Lung microvascular endothelial cell (primary cell): ENCODE data around the gene CHCHD4. TPM values are rescaled to one million over a fixed set of nuclear protein-coding genes. Genes with fewer than 3 reads are reported as not detected.
A peak's percentile ranks its signal among the peaks of the same experiment; 100 is the strongest.
"Not testable (repeated sequence)": the region's sequence is repeated elsewhere in the genome, so short reads cannot be mapped to it uniquely, and the experiment has no call there.

ENCODE experiments used
- DNase-seq, 2 donors: peaks; one replicate each; pipeline versions ENCODE4 v3.0.0 to v3.0.0-alpha.2; 2010; ENCODE audit warnings: low read depth in 2 of 2
- total RNA-seq: library from RNA; depleted of rRNA; stranded (reverse); fragments of >200 nt; gene quantifications from 2 replicates; pipeline ENCODE4 v1.2.1, GENCODE V29; 2014

Gene CHCHD4
- total RNA-seq, 1 donor from 2014 or later: 13.1 TPM

- DNase-seq: no peak
Measured at GRCh38 chr3:14135581-14135980, 10.9 kb upstream of the CHCHD4 start.

- DNase-seq: no peak
Measured at GRCh38 chr3:14134291-14134690, 9.6 kb upstream of the CHCHD4 start.

- peak in 1 of 2 donors; percentile 43 for DNase-seq
Measured at GRCh38 chr3:14133876-14134275, 9.2 kb upstream of the CHCHD4 start.

DNA sequence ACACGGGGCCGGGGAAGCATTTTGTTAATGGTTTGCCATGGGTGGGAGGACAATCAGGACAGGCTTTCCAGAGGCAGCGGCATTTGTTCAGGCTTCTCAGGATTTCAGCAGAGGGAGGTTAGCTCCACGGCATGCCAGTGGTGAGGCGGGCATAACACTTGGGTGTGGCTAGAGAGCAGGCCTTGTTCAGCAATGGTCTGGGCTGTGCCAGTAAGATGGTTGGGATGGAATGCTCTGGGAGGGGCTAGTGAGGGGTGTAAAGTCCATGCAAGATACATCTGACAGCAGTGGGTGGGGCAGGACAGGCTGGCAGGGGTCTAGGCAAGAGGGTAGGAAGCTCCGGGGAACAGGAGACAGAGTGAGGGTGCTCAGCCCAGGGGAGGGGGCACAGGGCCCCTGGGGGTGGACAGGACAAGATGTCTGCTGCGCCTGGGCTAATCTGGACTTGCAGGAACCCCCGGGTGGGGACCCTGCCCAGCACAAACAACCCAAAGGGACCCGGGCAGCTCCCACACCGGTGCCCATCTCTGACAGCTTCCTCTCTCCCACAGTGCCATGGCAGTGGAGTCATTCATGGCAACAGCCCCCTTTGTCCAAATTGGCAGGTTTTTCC, 8.6 kb upstream of the CHCHD4 start:
- no peak for DNase-seq

GRCh38 chr3:14132689-14133088, 8.0 kb upstream of the CHCHD4 start:
- no peak for DNase-seq

DNA sequence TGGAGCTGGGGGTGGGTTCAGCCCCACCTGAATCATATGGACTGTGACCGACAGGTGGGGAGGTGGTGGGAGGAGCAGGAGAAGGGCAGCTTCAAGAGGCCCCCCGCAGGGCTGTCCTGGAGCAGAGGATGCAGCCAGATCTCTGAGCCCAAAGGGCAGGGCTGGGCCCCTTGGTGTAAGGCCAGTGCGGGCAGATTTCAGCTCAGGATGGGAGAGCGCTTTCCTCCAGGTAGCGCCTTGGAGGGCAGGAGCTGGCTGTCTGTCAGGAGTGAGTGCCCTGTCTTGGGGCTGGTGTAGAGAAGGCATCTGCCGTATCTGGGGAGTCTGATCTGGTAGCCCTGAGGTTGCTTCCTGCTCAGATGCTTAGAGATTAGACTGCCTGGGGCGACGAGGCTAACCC, 7.5 kb upstream of the CHCHD4 start:
- DNase-seq: no peak

DNA sequence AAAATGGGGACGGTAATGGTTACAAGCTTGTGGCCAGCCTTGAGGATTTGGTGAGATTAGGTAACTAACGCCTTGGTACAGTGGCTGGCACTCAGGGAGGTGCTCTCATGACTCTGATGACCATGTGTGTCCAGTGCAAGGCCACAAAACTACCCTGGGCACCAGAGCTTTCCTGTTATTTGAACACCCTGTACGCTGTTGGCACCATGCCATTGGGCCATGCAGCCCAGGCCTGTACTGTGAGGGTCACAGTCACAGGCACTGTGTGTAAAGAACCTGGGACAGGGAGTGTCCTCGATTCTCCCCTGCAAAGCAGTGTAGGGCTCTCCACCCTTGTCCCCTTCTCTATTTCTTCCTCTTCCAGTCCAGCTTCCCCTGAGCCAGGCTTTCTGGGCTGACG, 6.5 kb upstream of the CHCHD4 start:
- DNase-seq: peak in 1 of 2 donors; percentile 54

- no peak for DNase-seq
Measured at GRCh38 chr3:14130707-14131106, 6.0 kb upstream of the CHCHD4 start.

DNA sequence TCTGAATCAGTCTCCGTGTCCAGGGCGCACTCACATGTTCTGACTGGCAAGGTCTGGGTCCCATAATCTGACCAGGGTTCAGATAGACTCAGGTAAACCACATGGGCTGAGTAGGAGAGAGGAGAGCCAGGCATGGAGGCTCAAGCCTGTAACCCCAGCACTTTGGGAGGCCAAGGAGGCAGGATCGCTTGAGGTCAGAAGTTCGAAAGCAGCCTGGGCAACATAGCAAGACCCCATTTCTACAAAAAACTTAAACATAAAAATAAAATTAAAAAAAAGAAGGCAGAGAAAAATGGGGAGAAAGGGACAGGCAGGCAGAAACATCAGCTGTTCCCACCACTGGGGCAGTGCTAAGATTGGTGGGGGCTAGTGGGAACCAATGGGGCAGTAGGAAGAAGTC, 5.6 kb upstream of the CHCHD4 start:
- no peak for DNase-seq

DNA sequence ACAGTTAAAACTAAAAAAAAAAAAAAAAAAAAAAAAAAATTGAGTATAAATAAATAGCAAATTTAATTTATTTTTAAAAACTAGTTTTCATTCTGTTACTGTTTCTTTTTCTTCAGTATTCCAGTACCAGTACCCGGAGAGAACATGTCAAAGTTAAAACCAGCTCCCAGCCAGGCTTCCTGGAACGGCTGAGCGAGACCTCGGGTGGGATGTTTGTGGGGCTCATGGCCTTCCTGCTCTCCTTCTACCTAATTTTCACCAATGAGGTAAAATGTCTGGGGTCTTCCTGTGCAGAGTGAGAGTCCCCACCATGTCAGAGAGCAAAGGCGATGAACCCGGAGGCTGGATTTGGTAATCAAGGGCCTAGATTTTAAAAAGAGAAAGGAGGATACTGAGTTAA, 4.6 kb upstream of the CHCHD4 start:
- DNase-seq: no peak

GRCh38 chr3:14128724-14129123, 4.1 kb upstream of the CHCHD4 start:
- no peak for DNase-seq

DNA sequence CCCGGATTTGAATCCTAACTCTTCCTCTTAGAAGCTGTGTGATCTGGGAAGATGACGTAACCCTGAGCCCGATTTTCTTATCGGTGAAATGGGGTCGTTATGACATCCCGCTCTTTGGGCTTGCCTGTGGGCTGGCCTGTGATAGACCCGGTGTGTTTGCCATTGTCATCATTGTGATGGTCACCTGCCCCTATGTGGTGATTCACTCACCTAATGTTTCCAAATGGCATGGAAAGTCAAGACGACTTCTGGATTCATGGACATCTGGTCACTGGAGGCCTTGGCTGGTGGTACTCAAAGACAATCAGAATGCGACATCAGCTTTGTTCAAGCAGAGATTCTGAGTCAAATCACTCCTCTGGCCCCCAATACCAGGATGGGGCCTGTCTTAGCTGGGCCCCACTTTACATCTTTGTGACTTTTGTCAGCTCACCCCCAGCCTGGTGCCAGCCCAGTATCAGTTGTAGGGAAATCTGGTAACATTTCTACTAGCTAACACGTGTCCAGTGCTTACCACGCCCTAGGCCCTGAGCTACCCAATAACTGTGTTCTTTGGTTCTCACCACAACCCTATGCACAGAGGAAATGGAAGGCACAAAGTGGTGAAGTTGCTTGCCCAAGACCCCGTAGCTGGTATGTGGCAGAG, 3.0 kb upstream of the CHCHD4 start:
- no peak for DNase-seq

DNA sequence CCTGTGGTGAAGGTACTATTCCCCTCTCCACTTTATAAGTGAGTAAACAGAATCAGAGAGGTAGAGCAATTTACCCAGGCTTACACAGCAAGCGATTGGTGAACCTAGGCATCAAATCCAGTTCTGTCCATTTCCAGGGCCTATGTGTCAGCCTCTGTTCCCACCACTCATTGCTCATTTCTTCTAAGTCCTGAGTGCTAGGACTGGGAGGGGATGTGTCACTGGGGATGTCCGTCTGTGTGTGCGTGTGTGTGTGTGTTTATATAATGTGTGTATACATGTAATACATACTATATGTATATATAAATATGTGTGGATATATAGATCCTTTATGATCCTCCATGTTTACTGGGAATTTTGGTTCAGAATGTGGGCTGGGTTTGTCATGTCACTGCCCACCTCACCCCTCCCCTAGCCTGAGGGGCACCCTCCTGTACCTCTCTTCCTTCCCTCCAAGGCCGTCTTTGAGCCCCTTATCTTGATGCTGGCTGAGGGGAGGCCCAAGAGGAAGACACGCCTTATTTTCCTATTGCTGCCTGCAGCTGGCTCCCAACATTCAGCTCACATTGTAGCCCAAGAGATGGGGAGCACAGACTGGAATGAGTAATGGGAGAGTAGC, 2.3 kb upstream of the CHCHD4 start:
- peak in 1 of 2 donors; percentile 24 for DNase-seq

DNA sequence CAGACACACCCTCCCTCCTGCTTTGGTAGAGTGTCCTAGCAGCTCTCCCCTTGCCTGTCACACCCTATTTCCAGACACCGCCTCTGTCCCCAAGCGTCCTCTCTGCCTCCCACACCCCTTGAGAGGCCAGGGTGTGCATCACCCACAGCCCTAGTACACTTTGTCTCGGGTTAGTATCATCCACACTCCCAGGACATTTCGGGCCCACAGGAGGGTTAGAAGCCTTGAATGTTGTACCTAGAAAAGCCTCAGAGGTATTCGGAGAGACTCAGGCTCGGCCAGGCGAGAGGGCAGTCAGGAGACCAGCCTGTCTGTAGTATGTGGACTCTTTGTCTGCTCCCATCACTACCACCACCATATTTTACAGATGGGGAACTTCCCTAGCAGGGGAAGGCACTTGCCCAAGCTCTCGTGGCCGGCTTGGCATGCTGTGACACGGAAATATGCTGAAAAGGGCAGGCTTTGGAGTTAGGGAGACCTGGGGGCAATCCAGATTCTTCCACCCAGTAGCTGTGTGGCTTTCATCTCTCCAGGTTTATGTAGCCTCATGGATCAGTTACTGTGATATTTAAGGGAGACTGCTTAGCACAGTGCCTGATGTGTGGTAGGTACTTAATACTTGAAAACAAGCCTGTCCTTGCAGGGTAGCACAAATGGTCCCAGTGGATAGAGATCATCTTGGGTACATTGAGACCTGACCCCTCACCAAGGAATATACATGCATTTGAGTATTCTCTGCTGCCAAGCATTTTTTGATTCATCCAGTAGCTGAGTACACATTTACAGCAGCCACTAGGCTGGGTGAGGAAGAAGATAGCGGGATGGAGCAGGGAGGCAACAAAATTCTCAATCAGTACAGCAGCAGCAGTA, 1.6 kb upstream of the CHCHD4 start:
- no peak for DNase-seq

GRCh38 chr3:14125193-14126016, 735 bp upstream of the CHCHD4 start:
- DNase-seq: peak; percentile 74 to 87

GRCh38 chr3:14124223-14124614, 451 bp downstream of the CHCHD4 start:
- peak; percentile 41 to 56 for DNase-seq

DNA sequence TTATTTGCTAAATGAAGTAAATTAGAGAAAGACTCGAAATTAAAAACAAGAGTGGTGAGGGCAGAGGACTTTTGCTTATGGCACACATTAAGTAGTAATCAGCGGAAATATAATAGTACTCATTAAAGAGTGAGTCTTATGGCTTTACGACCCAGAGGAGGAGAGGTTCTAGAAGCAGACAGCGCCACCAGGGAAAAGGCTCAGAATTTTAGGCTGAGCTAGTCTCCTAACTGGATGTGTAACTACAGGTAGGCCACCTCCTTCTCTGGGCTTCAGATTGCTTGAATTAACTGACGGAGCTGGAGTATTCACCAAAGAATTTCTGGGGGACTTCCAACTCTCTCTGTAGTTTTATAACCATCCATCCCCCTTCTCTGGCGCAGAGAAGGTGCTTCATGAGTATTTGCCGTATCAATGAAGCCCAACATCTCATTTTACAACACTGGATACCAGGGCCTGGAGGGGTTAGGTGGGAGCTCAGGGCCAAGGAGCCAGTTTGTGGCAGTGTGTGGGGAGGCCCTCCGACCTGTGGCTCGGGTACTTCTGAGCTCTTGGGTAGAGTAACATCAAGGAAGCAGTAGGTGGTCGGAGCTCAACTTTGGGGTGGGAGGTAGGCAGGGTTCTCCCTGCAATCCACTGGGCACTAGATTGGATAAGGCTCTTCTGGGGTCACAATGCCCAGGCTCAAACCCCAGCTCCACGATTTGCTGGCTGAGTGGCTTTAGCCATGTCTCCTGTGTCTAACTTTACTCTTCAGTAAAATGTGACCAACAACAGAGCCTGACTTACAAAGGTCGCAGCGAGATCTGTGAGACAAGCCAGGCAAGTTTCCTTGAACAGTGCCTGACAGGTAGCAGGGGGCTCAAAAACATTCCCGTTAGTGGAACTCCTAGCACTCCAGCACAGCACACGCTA, 1.1 kb downstream of the CHCHD4 start:
- no peak for DNase-seq

DNA sequence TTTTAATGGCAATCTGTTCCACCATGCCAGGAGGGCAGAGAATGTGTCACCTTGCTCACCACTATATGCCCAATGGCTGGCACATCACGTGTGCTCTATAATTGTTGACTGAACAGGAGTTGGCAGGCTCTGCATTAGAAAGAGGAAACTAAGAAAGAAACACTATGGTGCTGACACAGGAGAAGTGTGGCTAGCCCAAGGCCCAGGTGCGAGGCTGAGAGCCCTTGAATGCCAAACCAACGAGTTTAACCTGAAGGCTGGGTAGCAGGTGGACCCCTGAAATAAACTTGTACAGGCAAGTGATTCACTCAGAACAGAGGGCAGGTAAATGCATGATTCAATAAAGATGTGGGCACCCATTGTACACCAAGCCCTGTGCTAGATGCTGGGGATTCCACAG, 2.4 kb downstream of the CHCHD4 start:
- DNase-seq: no peak

DNA sequence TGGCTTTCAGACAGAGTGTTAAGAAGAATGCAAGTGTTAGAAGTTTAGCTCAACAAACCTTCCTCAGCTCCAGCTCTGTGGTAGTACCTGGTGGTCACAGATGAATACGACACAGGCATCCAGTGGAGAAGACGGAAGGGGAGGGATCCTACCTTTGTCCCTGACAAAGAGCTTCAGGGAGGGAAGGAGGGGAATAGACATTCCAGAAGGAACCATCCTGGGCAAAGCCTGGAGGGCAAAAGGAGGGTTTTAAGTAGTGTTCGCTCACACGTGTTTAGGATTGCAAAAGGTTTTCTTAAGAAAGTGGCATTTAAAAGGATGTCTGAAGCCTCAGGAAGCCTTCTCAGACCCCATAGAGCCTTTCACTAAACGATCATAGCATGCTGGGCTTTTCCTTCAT, 2.8 kb downstream of the CHCHD4 start:
- no peak for DNase-seq

GRCh38 chr3:14120921-14121448, 3.7 kb downstream of the CHCHD4 start:
- DNase-seq: not testable (repeated sequence)
